Measurements from ENCODE around the gene ASMTL. TPM values are rescaled to one million over a fixed set of nuclear protein-coding genes. Genes with fewer than 3 reads are reported as not detected.

The ASMTL gene
- total and polyA plus RNA-seq, 2 donors (not counting 1 experiment from before 2014, with no cell fraction given) = 12.9 to 19.8 TPM

DNA sequence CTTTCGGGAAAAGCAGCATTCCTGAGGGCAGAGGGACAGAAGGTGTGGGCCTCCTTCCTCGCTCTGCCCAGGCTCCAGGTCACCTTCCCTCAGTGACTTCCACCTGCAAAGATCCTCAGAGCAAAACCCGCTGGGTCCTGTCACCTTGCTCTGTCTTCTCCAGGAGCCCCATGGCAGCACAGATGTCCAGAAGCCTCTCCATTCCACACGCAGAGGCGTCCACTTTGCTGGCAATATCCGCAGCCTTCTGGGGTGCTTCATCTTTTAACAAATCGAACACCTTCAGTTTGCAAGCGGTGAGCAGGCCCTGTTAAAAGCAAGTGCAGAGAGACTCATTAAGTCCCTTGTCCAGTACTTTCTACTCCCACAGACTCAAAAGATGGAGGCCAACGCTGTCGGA, 27.3 kb downstream of the ASMTL start:
- no peaks in the 10 kb centered on the region for H3K4me1 ChIP-seq (ENCODE audit: control insufficient read depth, extremely low read depth, insufficient read depth, low read length)
- H3K27ac ChIP-seq (ENCODE audit: insufficient read depth, low read length) = no peak overlapping the region
- no peaks in the 10 kb centered on the region for H3K9me3 ChIP-seq (ENCODE audit: control insufficient read depth, insufficient read depth, low read depth, low read length)
- H3K36me3 ChIP-seq (ENCODE audit: control insufficient read depth, insufficient read depth, low read length) = peaks cover 10% of the 10 kb centered on the region
- H3K27me3 ChIP-seq (ENCODE audit: control insufficient read depth, insufficient read depth, low read length) = no peaks in the 10 kb centered on the region
- H3K4me2 ChIP-seq (ENCODE audit: extremely low read depth, insufficient read depth, low read length) = no peak overlapping the region
- no peaks in the 10 kb centered on the region for H4K20me1 ChIP-seq (ENCODE audit: control insufficient read depth, extremely low read depth, insufficient read depth, low read length)
- H3K79me2 ChIP-seq (ENCODE audit: control insufficient read depth, insufficient read depth, low read length) = no peaks in the 10 kb centered on the region
- TF ChIP-seq, protein P1, sequence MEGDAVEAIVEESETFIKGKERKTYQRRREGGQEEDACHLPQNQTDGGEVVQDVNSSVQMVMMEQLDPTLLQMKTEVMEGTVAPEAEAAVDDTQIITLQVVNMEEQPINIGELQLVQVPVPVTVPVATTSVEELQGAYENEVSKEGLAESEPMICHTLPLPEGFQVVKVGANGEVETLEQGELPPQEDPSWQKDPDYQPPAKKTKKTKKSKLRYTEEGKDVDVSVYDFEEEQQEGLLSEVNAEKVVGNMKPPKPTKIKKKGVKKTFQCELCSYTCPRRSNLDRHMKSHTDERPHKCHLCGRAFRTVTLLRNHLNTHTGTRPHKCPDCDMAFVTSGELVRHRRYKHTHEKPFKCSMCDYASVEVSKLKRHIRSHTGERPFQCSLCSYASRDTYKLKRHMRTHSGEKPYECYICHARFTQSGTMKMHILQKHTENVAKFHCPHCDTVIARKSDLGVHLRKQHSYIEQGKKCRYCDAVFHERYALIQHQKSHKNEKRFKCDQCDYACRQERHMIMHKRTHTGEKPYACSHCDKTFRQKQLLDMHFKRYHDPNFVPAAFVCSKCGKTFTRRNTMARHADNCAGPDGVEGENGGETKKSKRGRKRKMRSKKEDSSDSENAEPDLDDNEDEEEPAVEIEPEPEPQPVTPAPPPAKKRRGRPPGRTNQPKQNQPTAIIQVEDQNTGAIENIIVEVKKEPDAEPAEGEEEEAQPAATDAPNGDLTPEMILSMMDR (conservative IDR thresholded peaks at IDR 0.05 in 1 of 2, IDR thresholded peaks at IDR 0.05 in 1 of 2; ENCODE audit: low read depth in 1 of 2, low read length in 2 of 2) = no peak
- no peak for TF ChIP-seq EZH2 (IDR thresholded peaks at IDR 0.05; ENCODE audit: low read length, missing control alignments)
- H3K9ac ChIP-seq (ENCODE audit: insufficient read depth, low read length) = no peak overlapping the region
- no peak overlapping the region for H3K4me3 ChIP-seq (replicated peaks in 1 of 4; ENCODE audit: control extremely low read depth in 1 of 4, insufficient read depth in 1 of 4, low read depth in 3 of 4, low read length in 4 of 4)
- H2AFZ ChIP-seq (ENCODE audit: low read length) = no peak overlapping the region
- no peak for DNase-seq (ENCODE audit: low read depth in 2 of 2)

DNA sequence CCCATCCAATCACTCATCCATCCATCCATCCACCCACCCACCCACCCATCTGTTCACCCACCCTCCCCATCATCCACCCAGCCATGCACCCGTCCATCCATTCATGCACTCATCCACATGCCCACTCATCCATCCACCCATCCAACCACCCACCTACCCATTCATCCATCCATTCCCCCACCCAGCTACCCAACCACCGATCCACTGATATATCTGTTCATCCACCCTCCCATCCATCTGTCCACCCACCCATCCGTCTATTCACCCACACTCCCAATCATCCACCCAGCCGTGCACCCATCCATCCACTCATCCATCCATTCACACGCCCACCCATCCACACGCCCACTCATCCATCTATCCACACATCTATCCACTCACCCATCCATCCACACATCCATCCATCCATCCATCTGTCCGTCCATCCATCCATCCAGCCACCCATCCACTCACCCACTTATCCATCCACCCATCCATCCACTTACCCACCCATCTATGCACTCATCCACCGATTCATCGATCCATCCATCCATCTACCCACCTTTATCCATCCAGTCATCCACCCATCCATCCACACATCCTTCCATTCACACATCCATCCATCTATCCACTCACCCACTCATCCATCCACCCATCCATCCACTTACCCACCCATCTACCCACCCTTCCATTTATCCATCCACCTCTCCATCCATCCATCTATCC, 28.4 kb downstream of the ASMTL start:
- Histone ChIP-seq H3K9me3 (ENCODE audit: control insufficient read depth, insufficient read depth, low read depth, low read length) (no peaks in the 10 kb centered on the region), H2AFZ (ENCODE audit: low read length) (no peak overlapping the region), H3K4me3 (replicated peaks in 1 of 4; ENCODE audit: control extremely low read depth in 1 of 4, insufficient read depth in 1 of 4, low read depth in 3 of 4, low read length in 4 of 4) (no peak overlapping the region), H3K36me3 (ENCODE audit: control insufficient read depth, insufficient read depth, low read length) (peaks cover 10% of the 10 kb centered on the region), H3K4me1 (ENCODE audit: control insufficient read depth, extremely low read depth, insufficient read depth, low read length) (no peaks in the 10 kb centered on the region), H3K27ac (ENCODE audit: insufficient read depth, low read length) (no peak overlapping the region), H3K27me3 (ENCODE audit: control insufficient read depth, insufficient read depth, low read length) (no peaks in the 10 kb centered on the region), H4K20me1 (ENCODE audit: control insufficient read depth, extremely low read depth, insufficient read depth, low read length) (no peaks in the 10 kb centered on the region), H3K9ac (ENCODE audit: insufficient read depth, low read length) (no peak overlapping the region), H3K4me2 (ENCODE audit: extremely low read depth, insufficient read depth, low read length) (no peak overlapping the region), H3K79me2 (ENCODE audit: control insufficient read depth, insufficient read depth, low read length) (no peaks in the 10 kb centered on the region)
- no peak for DNase-seq (ENCODE audit: low read depth in 2 of 2)
- TF ChIP-seq, protein P1 (conservative IDR thresholded peaks at IDR 0.05 in 1 of 2, IDR thresholded peaks at IDR 0.05 in 1 of 2; ENCODE audit: low read depth in 1 of 2, low read length in 2 of 2) = no peak
- no peak for TF ChIP-seq EZH2 (IDR thresholded peaks at IDR 0.05; ENCODE audit: low read length, missing control alignments)

DNA sequence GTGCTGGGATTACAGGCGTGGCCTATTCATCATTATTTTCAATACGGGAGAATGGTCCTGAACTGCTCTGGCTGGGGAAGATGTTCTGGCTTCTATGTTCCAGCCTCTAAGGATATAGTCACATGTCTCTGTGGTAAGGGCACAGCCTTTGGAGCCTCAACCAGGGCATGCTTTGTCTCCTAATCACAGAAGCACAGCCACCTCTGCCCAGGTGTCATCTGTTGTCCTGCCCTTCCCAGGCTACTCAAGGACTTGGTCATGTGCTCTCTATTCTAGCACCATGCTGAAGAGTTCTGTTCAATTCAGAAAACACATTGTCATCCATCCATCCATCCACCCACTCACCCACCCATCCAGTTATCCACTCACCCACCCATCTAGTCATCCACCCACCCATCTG, 29.5 kb downstream of the ASMTL start:
- DNase-seq (ENCODE audit: low read depth in 2 of 2) = no peak
- TF ChIP-seq, protein P1 (conservative IDR thresholded peaks at IDR 0.05 in 1 of 2, IDR thresholded peaks at IDR 0.05 in 1 of 2; ENCODE audit: low read depth in 1 of 2, low read length in 2 of 2) = no peak
- TF ChIP-seq EZH2 (IDR thresholded peaks at IDR 0.05; ENCODE audit: low read length, missing control alignments) = no peak
- Histone ChIP-seq H3K9me3 (ENCODE audit: control insufficient read depth, insufficient read depth, low read depth, low read length) (no peaks in the 10 kb centered on the region), H3K27ac (ENCODE audit: insufficient read depth, low read length) (no peak overlapping the region), H3K36me3 (ENCODE audit: control insufficient read depth, insufficient read depth, low read length) (peaks cover 10% of the 10 kb centered on the region), H3K4me1 (ENCODE audit: control insufficient read depth, extremely low read depth, insufficient read depth, low read length) (no peaks in the 10 kb centered on the region), H3K9ac (ENCODE audit: insufficient read depth, low read length) (no peak overlapping the region), H3K27me3 (ENCODE audit: control insufficient read depth, insufficient read depth, low read length) (no peaks in the 10 kb centered on the region), H3K4me2 (ENCODE audit: extremely low read depth, insufficient read depth, low read length) (no peak overlapping the region), H2AFZ (ENCODE audit: low read length) (no peak overlapping the region), H3K4me3 (replicated peaks in 1 of 4; ENCODE audit: control extremely low read depth in 1 of 4, insufficient read depth in 1 of 4, low read depth in 3 of 4, low read length in 4 of 4) (no peak overlapping the region), H4K20me1 (ENCODE audit: control insufficient read depth, extremely low read depth, insufficient read depth, low read length) (no peaks in the 10 kb centered on the region), H3K79me2 (ENCODE audit: control insufficient read depth, insufficient read depth, low read length) (no peaks in the 10 kb centered on the region)

Measured in fibroblast of lung (primary cell).